Iris pigment epithelial cell (primary cell): ENCODE data around the gene EIF3K.
A peak's percentile ranks its signal among the peaks of the same experiment; 100 is the strongest.
"Not testable (repeated sequence)": the region's sequence is repeated elsewhere in the genome, so short reads cannot be mapped to it uniquely, and the experiment has no call there.

Experiments used
- DNase-seq: peaks from one replicate; pipeline ENCODE4 v3.0.0-alpha.2; 2011; ENCODE audit warnings: low read depth

The EIF3K gene

GRCh38 chr19:38618590-38619360, at the start of gene EIF3K:
EIF3K (plus strand) TSS chr19:38619188; CDS start chr19:38619269, 81 bp downstream.
- peak; percentile 98 for DNase-seq

- DNase-seq: no peak
Observed at GRCh38 chr19:38569368-38569983, 49.5 kb upstream of the EIF3K start.

GRCh38 chr19:38571682-38572081, 47.3 kb upstream of the EIF3K start:
- no peak for DNase-seq

GRCh38 chr19:38577826-38578225, 41.2 kb upstream of the EIF3K start:
- no peak for DNase-seq

- DNase-seq: not testable (repeated sequence)
Observed at GRCh38 chr19:38579304-38579703, 39.7 kb upstream of the EIF3K start.

- DNase-seq: no peak
Observed at GRCh38 chr19:38580080-38580479, 38.9 kb upstream of the EIF3K start.

- DNase-seq: no peak
Observed at GRCh38 chr19:38583219-38583984, 35.6 kb upstream of the EIF3K start.

GRCh38 chr19:38583985-38584305, 35.0 kb upstream of the EIF3K start:
- DNase-seq: no peak

- no peak for DNase-seq
Observed at GRCh38 chr19:38587562-38587961, 31.4 kb upstream of the EIF3K start.

- DNase-seq: no peak
Observed at GRCh38 chr19:38588041-38588440, 30.9 kb upstream of the EIF3K start.

- DNase-seq: no peak
Observed at GRCh38 chr19:38592940-38593339, 26.0 kb upstream of the EIF3K start.

GRCh38 chr19:38596057-38596981, 22.7 kb upstream of the EIF3K start:
- peak; percentile 6 for DNase-seq

- DNase-seq: no peak
Observed at GRCh38 chr19:38597075-38597474, 21.9 kb upstream of the EIF3K start.

- DNase-seq: no peak
Observed at GRCh38 chr19:38599722-38600121, 19.3 kb upstream of the EIF3K start.

- DNase-seq: not testable (repeated sequence)
Observed at GRCh38 chr19:38602856-38603255, 16.1 kb upstream of the EIF3K start.

GRCh38 chr19:38606131-38606530, 12.9 kb upstream of the EIF3K start:
- no peak for DNase-seq

- DNase-seq: no peak
Observed at GRCh38 chr19:38614289-38614688, 4.7 kb upstream of the EIF3K start.

GRCh38 chr19:38615007-38615581, 3.9 kb upstream of the EIF3K start:
- DNase-seq: no peak

GRCh38 chr19:38616265-38616664, 2.7 kb upstream of the EIF3K start:
- DNase-seq: no peak

- no peak for DNase-seq
Observed at GRCh38 chr19:38617283-38617763, 1.7 kb upstream of the EIF3K start.
